Colonic mucosa (tissue), 4 donors: ENCODE results near the gene POLR2J. TPM values are rescaled to one million over a fixed set of nuclear protein-coding genes. Genes with fewer than 3 reads are reported as not detected.
"Not testable (repeated sequence)": the region's sequence is repeated elsewhere in the genome, so short reads cannot be mapped to it uniquely, and the experiment has no call there.

Experiments
- DNase-seq: peaks from one replicate; pipeline ENCODE4 v3.0.0-alpha.2; 2020
- H3K27ac ChIP-seq: fragments of 200-600 bp; one replicate; pipeline ENCODE4 v1.8.0; 2021
- H3K27me3 ChIP-seq: fragments of 200-600 bp; one replicate; pipeline ENCODE4 v1.8.0; 2021
- H3K36me3 ChIP-seq: fragments of 200-600 bp; one replicate; pipeline ENCODE4 v1.8.0; 2021
- H3K4me1 ChIP-seq: fragments of 200-600 bp; one replicate; pipeline ENCODE4 v1.8.0; 2021; ENCODE audit warnings: mild to moderate bottlenecking
- H3K4me3 ChIP-seq: fragments of 200-600 bp; one replicate; pipeline ENCODE4 v1.8.0; 2021
- H3K9ac ChIP-seq, 2 donors: one replicate each; pipeline ENCODE4 v1.7.0; 2013; ENCODE audit warnings: control low read depth in 2 of 2, low read depth in 2 of 2, low read length in 2 of 2
- H3K9me3 ChIP-seq: fragments of 200-600 bp; one replicate; pipeline ENCODE4 v1.8.0; 2021
- intact Hi-C: fragments of 100-400 bp; cut with DNase I; formaldehyde crosslinking; loops from one replicate; pipeline ENCODE4 v1.14.1; 2022
- total RNA-seq, 2 donors: library from RNA; stranded (reverse); fragmentation: NEBNext Ultra II Directional in 1 of 2; extraction: Animal tissue kit (Norgen Biotek cat#: 25700) in 1 of 2; gene quantifications; one replicate each; pipeline ENCODE4 v1.2.1, GENCODE V29; 2021
- donor health status: healthy.
- donor health status: DM: no; HTN: no; CAD: no.
- donor health status: DM: no; HTN: no; CAD: no.

Gene POLR2J
- total RNA-seq, 2 donors from 2014 or later: 43.0 to 49.2 TPM

GRCh38 chr7:102511860-102512522 is 33.3 kb upstream of the POLR2J start:
- H3K27ac ChIP-seq, intact Hi-C loops, H3K4me3 ChIP-seq, H3K9me3 ChIP-seq, H3K36me3 ChIP-seq, H3K27me3 ChIP-seq, H3K4me1 ChIP-seq, H3K9ac ChIP-seq, DNase-seq: not testable (repeated sequence)

GRCh38 chr7:102510575-102510974 is 31.9 kb upstream of the POLR2J start:
- H3K27me3 ChIP-seq, DNase-seq, H3K4me3 ChIP-seq, H3K27ac ChIP-seq, H3K4me1 ChIP-seq, intact Hi-C loops, H3K36me3 ChIP-seq, H3K9ac ChIP-seq, H3K9me3 ChIP-seq: not testable (repeated sequence)

- H3K27me3 ChIP-seq, H3K9ac ChIP-seq, H3K27ac ChIP-seq, DNase-seq, H3K36me3 ChIP-seq, H3K4me3 ChIP-seq, intact Hi-C loops, H3K4me1 ChIP-seq, H3K9me3 ChIP-seq: not testable (repeated sequence)
Measured at GRCh38 chr7:102507410-102508088, 28.8 kb upstream of the POLR2J start.

- H3K9ac ChIP-seq, DNase-seq, H3K4me3 ChIP-seq, H3K27ac ChIP-seq, H3K27me3 ChIP-seq, H3K9me3 ChIP-seq, intact Hi-C loops, H3K36me3 ChIP-seq, H3K4me1 ChIP-seq: not testable (repeated sequence)
Measured at GRCh38 chr7:102505298-102506185, 26.8 kb upstream of the POLR2J start.

GRCh38 chr7:102503141-102503540 is 24.4 kb upstream of the POLR2J start:
- H3K27ac ChIP-seq, H3K4me3 ChIP-seq, H3K4me1 ChIP-seq, H3K9ac ChIP-seq, intact Hi-C loops, H3K36me3 ChIP-seq, DNase-seq, H3K9me3 ChIP-seq, H3K27me3 ChIP-seq: not testable (repeated sequence)

- H3K9me3 ChIP-seq, H3K9ac ChIP-seq, H3K36me3 ChIP-seq, H3K27me3 ChIP-seq, H3K27ac ChIP-seq, DNase-seq, intact Hi-C loops, H3K4me3 ChIP-seq, H3K4me1 ChIP-seq: not testable (repeated sequence)
Measured at GRCh38 chr7:102498321-102498720, 19.6 kb upstream of the POLR2J start.

GRCh38 chr7:102497308-102497707 is 18.6 kb upstream of the POLR2J start:
- DNase-seq, H3K27ac ChIP-seq, H3K9ac ChIP-seq, H3K36me3 ChIP-seq, H3K9me3 ChIP-seq, H3K27me3 ChIP-seq, H3K4me3 ChIP-seq, intact Hi-C loops, H3K4me1 ChIP-seq: not testable (repeated sequence)

- H3K27ac ChIP-seq, H3K27me3 ChIP-seq, intact Hi-C loops, H3K4me3 ChIP-seq, H3K9ac ChIP-seq, H3K36me3 ChIP-seq, H3K4me1 ChIP-seq, DNase-seq, H3K9me3 ChIP-seq: not testable (repeated sequence)
Measured at GRCh38 chr7:102496861-102497260, 18.1 kb upstream of the POLR2J start.

GRCh38 chr7:102494473-102495149 is 15.9 kb upstream of the POLR2J start:
- intact Hi-C loops, H3K9ac ChIP-seq, H3K27me3 ChIP-seq, H3K27ac ChIP-seq, H3K36me3 ChIP-seq, H3K4me3 ChIP-seq, DNase-seq, H3K4me1 ChIP-seq, H3K9me3 ChIP-seq: not testable (repeated sequence)

- H3K9ac ChIP-seq, H3K9me3 ChIP-seq, H3K27me3 ChIP-seq, H3K4me1 ChIP-seq, H3K27ac ChIP-seq, DNase-seq, H3K36me3 ChIP-seq, intact Hi-C loops, H3K4me3 ChIP-seq: not testable (repeated sequence)
Measured at GRCh38 chr7:102494026-102494425, 15.3 kb upstream of the POLR2J start.

GRCh38 chr7:102493220-102493935 is 14.7 kb upstream of the POLR2J start:
- H3K27ac ChIP-seq, H3K9me3 ChIP-seq, H3K27me3 ChIP-seq, H3K4me1 ChIP-seq, H3K36me3 ChIP-seq, intact Hi-C loops, DNase-seq, H3K4me3 ChIP-seq, H3K9ac ChIP-seq: not testable (repeated sequence)

GRCh38 chr7:102490529-102491075 is 11.9 kb upstream of the POLR2J start:
- intact Hi-C loops, H3K9me3 ChIP-seq: not testable (repeated sequence)
- DNase-seq: peak; percentile 92

More at GRCh38 chr7:102490529-102491075, 11.9 kb upstream of the POLR2J start:
- H3K27ac ChIP-seq, H3K4me3 ChIP-seq, H3K27me3 ChIP-seq, H3K4me1 ChIP-seq, H3K36me3 ChIP-seq, H3K9ac ChIP-seq: not testable (repeated sequence)
